Measurements from ENCODE around the gene TMED1.

GRCh38 chr19:10829967-10830366 is 6.0 kb downstream of the TMED1 start:
- TF ChIP-seq CTCF (IDR thresholded peaks at IDR 0.05; ENCODE audit: insufficient read depth, low read length) (no peak), POLR2AphosphoS5 (IDR thresholded peaks at IDR 0.05; ENCODE audit: low read depth) (no peak), GABPA (IDR thresholded peaks at IDR 0.05; ENCODE audit: low read depth) (no peak)
- TF ChIP-seq, protein P1, sequence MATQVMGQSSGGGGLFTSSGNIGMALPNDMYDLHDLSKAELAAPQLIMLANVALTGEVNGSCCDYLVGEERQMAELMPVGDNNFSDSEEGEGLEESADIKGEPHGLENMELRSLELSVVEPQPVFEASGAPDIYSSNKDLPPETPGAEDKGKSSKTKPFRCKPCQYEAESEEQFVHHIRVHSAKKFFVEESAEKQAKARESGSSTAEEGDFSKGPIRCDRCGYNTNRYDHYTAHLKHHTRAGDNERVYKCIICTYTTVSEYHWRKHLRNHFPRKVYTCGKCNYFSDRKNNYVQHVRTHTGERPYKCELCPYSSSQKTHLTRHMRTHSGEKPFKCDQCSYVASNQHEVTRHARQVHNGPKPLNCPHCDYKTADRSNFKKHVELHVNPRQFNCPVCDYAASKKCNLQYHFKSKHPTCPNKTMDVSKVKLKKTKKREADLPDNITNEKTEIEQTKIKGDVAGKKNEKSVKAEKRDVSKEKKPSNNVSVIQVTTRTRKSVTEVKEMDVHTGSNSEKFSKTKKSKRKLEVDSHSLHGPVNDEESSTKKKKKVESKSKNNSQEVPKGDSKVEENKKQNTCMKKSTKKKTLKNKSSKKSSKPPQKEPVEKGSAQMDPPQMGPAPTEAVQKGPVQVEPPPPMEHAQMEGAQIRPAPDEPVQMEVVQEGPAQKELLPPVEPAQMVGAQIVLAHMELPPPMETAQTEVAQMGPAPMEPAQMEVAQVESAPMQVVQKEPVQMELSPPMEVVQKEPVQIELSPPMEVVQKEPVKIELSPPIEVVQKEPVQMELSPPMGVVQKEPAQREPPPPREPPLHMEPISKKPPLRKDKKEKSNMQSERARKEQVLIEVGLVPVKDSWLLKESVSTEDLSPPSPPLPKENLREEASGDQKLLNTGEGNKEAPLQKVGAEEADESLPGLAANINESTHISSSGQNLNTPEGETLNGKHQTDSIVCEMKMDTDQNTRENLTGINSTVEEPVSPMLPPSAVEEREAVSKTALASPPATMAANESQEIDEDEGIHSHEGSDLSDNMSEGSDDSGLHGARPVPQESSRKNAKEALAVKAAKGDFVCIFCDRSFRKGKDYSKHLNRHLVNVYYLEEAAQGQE (IDR thresholded peaks at IDR 0.05; ENCODE audit: insufficient replicate concordance, low read depth), result no peak

Data from HL-60 (cell line).